ENCODE data around the gene SLC25A21. TPM values are rescaled to one million over a fixed set of nuclear protein-coding genes. Genes with fewer than 3 reads are reported as not detected.
"Not testable (repeated sequence)": the region's sequence is repeated elsewhere in the genome, so short reads cannot be mapped to it uniquely, and the experiment has no call there.

SLC25A21 gene
- total RNA-seq, 4 donors from 2014 or later: 0.39 to 3.3 (median 1.2) TPM

DNA sequence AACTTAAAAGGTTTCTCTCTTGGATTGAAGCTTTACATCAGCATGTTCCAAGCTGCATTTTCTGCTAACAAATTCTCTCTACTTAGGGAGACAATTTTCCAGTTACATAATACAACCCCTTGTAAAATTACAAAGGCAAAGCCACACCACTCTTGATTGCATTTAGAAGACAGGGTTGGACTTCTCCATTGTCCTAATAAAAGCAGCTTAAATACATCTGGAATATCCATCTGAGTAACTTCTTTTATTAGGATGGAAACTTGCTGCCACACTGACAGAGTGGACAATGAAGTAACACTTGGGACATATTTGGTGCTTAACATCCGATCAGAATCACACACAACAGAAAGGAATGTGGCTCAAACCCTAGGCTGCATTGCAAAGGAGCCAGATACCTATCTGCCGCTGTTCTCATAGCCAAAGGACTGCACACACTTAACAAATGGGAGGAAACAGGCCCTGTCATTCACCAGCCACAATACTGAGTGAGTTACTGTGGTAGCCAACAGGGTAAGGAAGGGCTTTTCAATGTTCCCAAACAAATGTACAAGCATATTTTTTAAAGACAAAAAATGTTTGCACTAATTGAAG lies 353.5 kb downstream of the SLC25A21 start:
- Histone ChIP-seq H3K4me3 (no peak overlapping the region), H3K9me3 (no peaks in the 10 kb centered on the region), H3K27me3 (no peaks in the 10 kb centered on the region), H3K4me1 (no peaks in the 10 kb centered on the region), H3K36me3 (no peaks in the 10 kb centered on the region), H3K27ac (replicated peaks in 1 of 4) (no peak overlapping the region)
- DNase-seq (ENCODE audit: extremely low spot score): no peak
- intact Hi-C loops (cut with DNase I): no loop called here
- whole genome bisulfite sequencing: 36% methylated on average over 2 of the region's 2 CpGs
- TF ChIP-seq POLR2A (IDR thresholded peaks at IDR 0.05; ENCODE audit: low read depth) (no peak), EP300 (IDR thresholded peaks at IDR 0.05) (no peak), POLR2AphosphoS5 (IDR thresholded peaks at IDR 0.05) (no peak)
- TF ChIP-seq, protein P1, sequence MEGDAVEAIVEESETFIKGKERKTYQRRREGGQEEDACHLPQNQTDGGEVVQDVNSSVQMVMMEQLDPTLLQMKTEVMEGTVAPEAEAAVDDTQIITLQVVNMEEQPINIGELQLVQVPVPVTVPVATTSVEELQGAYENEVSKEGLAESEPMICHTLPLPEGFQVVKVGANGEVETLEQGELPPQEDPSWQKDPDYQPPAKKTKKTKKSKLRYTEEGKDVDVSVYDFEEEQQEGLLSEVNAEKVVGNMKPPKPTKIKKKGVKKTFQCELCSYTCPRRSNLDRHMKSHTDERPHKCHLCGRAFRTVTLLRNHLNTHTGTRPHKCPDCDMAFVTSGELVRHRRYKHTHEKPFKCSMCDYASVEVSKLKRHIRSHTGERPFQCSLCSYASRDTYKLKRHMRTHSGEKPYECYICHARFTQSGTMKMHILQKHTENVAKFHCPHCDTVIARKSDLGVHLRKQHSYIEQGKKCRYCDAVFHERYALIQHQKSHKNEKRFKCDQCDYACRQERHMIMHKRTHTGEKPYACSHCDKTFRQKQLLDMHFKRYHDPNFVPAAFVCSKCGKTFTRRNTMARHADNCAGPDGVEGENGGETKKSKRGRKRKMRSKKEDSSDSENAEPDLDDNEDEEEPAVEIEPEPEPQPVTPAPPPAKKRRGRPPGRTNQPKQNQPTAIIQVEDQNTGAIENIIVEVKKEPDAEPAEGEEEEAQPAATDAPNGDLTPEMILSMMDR (IDR thresholded peaks at IDR 0.05): no peak

DNA sequence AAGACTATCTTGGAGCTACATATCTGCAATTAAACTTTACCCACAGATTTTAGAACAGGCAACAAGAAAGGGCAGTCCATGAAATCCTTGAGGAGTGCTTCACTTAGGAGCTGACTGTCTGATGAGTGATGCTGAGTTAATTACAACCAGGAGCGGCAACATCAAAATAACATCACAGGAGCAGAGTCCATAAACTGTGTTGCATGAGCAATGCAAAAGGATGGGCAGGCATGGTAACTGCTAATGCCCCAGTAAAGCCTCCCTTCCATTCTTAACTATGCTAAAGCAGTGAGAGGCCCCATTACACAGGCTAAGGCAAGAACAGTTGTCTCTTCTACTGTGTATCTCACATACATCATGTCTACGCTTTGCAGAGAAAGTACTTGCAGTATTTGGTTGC lies 354.2 kb downstream of the SLC25A21 start:
- Histone ChIP-seq H3K9me3 (no peaks in the 10 kb centered on the region), H3K4me3 (no peak overlapping the region), H3K27ac (replicated peaks in 1 of 4) (no peak overlapping the region), H3K4me1 (no peaks in the 10 kb centered on the region), H3K27me3 (no peaks in the 10 kb centered on the region), H3K36me3 (no peaks in the 10 kb centered on the region)
- no peak for DNase-seq (ENCODE audit: extremely low spot score)
- WGBS: 41% methylated on average over 2 of the region's 2 CpGs
- TF ChIP-seq EP300 (IDR thresholded peaks at IDR 0.05): no peak
- TF ChIP-seq, protein P1 (IDR thresholded peaks at IDR 0.05): no peak
- TF ChIP-seq POLR2AphosphoS5 (IDR thresholded peaks at IDR 0.05): no peak
- TF ChIP-seq POLR2A (IDR thresholded peaks at IDR 0.05; ENCODE audit: low read depth): no peak
- intact Hi-C loops (cut with DNase I): no loop called here

DNA sequence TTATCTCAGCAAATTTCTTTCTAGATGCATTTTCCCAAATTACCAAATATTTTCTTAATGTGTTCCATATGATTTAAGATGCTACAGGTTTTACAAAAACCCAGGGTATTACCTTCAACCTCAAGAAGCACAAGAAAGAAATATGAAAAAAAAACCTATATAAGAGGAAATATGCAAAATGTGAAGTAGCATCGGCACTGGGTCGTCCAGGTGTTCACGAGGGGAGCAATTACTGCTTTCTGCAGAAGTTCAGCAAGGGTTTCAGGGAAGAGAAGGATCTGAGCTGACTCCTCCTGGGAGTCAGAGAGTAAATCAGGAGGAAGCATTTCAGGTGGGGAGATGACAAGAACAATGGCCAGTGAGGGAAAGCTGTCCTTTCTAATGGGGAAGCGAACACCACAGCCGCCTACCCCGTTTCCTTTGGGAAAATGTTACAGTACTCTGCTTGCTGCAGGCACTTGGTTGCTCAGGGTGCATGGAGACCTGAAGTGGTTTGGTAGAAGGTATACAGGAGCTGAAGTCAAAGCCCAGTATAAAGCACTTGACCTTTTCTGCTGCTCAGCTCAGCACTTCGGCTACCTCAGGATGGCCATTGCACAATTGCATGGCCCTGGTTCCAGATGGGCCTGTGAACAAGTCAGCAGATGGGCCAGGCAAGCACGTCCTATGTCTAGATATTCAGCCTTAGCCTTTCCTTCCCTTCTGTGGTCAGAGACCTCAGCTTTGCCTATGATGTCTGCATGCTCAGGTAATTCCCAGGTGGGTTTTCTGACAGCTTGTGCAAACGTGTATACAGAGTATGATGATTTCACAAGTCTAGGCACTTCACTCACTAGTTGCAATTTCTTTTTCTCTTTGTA lies 355.1 kb downstream of the SLC25A21 start:
- Histone ChIP-seq H3K4me1 (no peaks in the 10 kb centered on the region), H3K27me3 (no peaks in the 10 kb centered on the region), H3K27ac (replicated peaks in 1 of 4) (no peak overlapping the region), H3K36me3 (no peaks in the 10 kb centered on the region), H3K9me3 (no peaks in the 10 kb centered on the region), H3K4me3 (no peak overlapping the region)
- WGBS: 88% methylated on average over 7 of the region's 9 CpGs
- TF ChIP-seq POLR2AphosphoS5 (IDR thresholded peaks at IDR 0.05) (no peak), POLR2A (IDR thresholded peaks at IDR 0.05; ENCODE audit: low read depth) (no peak), EP300 (IDR thresholded peaks at IDR 0.05) (no peak)
- TF ChIP-seq, protein P1 (IDR thresholded peaks at IDR 0.05): no peak
- DNase-seq (ENCODE audit: extremely low spot score): no peak
- intact Hi-C loops (cut with DNase I): no loop called here

DNA sequence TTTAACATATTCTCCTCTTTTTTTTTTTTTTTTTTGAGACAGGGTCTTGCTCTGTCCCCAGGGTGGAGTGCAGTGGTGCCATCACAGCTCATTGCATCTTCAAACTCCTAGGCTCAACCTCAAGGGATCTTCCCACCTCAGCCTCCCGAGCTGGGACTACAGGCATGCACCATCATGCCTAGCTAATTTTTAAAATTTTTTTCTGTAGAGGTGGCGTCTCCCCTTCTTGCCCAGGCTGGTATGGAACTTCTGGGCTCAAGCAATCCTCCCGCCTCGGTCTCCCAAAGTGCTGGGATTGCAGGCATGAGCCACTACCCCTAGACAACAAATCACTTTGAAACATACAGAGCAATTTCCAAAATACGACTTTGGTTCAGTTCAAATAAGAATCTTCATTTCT lies 355.9 kb downstream of the SLC25A21 start:
- no peaks in the 10 kb centered on the region for H3K4me1 ChIP-seq
- H3K27ac ChIP-seq (replicated peaks in 1 of 4): no peak overlapping the region
- 82% methylated on average over 5 of the region's 5 CpGs for WGBS
- no peaks in the 10 kb centered on the region for H3K9me3 ChIP-seq
- H3K4me3 ChIP-seq: no peak overlapping the region
- no peaks in the 10 kb centered on the region for H3K36me3 ChIP-seq
- no peak for DNase-seq (ENCODE audit: extremely low spot score)
- intact Hi-C loops (cut with DNase I): no loop called here
- H3K27me3 ChIP-seq: no peaks in the 10 kb centered on the region
- no peak for TF ChIP-seq POLR2A (IDR thresholded peaks at IDR 0.05; ENCODE audit: low read depth)
- no peak for TF ChIP-seq EP300 (IDR thresholded peaks at IDR 0.05)
- TF ChIP-seq POLR2AphosphoS5 (IDR thresholded peaks at IDR 0.05): no peak
- TF ChIP-seq, protein P1 (IDR thresholded peaks at IDR 0.05): no peak

DNA sequence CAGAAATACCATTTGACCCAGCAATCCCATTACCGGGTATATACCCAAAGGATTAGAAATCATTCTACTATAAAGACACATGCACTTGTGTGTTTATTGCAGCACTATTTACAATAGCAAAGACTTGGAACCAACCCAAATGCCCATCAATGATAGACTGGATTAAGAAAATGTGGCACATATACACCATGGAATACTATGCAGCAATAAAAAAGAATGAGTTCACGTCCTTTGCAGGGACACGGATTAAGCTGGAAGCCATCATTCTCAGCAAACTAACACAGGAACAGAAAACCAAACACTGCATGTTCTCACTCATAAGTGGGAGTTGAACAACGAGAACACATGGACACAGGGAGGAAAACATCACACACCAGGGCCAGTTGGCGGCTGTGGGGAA lies 357.6 kb downstream of the SLC25A21 start:
- intact Hi-C loops (cut with DNase I); H3K27ac ChIP-seq (replicated peaks in 1 of 4); H3K9me3 ChIP-seq; H3K4me3 ChIP-seq; H3K36me3 ChIP-seq; H3K27me3 ChIP-seq; DNase-seq (ENCODE audit: extremely low spot score); H3K4me1 ChIP-seq: not testable (repeated sequence)
- 93% methylated on average over 5 of the region's 5 CpGs for WGBS
